ENCODE data around the gene EPM2A. TPM values are rescaled to one million over a fixed set of nuclear protein-coding genes. Genes with fewer than 3 reads are reported as not detected.

EPM2A gene
- total RNA-seq, 1 donor from 2014 or later: 5.3 TPM

DNA sequence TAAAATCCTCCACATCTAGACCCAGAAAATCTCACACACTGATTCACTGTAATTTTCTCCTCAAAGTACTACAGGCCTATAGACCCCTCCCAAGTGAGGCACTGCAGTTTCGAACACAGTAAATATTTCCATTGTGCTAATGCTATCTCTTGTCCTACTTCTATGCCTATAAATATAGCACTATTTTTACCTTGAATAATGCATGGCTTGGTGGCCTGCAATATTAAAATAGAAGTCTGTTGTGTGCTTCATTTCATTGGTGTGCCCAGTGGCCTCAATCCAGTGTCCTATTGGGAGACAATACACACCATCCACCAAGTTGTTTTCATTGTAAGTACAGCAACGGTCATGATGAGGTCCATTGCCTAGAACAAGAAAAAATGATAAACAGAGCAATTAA lies 49.4 kb downstream of the EPM2A start:
- intact Hi-C loops (cut with micrococcal nuclease): no loop called here

DNA sequence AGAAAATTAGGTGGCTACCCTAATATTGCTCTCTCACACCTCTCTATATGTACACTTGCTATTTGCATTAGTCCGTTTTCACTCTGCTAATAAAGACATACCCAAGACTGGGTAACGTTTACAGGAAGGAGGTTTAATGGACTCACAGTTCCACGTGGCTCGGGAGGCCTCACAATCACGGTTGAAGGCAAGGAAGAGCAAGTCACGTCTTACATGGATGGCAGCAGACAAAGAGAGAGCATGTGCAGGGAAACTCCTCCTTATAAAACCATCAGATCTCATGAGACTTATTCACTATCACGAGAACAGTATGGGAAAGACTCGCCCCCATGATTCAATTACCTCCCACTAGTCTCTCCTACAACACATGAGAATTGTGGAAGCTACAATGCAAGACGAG lies 53.4 kb downstream of the EPM2A start:
- intact Hi-C loops (cut with micrococcal nuclease): no loop called here

DNA sequence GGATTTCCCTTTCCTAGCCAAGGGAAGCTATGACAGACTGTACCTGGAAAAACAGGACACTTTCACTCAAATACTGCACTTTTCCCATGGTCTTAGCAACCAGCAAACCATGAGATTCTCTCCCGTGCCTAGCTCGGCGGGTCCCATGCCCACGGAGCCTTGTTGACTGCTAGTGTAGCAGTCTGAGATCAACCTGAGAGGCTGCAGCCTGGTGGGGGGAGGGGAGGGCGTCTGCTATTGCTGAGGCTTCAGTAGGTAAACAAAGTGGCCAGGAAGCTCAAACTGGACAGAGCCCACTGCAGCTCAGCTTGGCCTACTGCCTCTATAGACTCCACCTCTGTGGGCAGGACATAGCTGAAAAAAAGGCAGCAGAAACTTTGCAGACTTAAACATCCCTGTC lies 61.8 kb downstream of the EPM2A start:
- intact Hi-C loops (cut with micrococcal nuclease): no loop called here

DNA sequence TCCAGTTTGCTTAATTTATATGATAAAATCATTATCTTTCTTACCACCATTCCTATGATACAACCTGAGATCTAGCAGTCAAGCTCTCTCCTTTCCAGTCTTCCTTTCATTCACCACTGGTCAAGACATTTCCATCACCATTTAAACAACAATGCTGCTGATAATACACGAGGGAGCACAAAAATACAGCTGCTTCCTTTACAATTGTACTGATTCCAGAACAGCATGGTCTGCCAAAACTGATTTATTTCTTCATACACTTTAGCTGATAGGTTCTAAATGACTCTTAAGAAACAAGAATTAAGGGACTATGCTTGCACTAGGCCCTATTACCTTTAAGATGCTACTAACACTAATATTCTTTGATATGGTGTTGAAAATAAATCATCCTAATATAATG lies 65.0 kb downstream of the EPM2A start:
- intact Hi-C loops (cut with micrococcal nuclease): no loop called here

DNA sequence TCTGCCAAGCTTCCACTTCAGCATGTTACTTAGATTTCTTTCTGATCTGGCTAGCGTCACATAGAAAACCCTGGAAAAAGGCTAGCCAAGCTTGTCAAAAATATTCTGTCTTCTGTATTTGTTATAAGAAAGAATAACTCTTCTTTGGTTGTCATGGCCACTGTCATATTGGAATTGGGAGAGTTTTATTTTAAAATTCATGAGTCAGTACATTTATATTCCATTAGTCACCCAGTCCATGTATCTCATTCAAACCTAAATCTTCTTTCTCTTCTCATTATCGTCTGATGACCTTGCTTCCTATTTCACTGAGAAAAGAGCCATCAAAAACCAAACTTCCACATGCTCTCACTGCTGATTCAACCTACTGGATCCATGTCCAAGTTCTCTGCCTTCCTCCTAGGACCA lies 65.7 kb downstream of the EPM2A start:
- intact Hi-C loops (cut with micrococcal nuclease): no loop called here

DNA sequence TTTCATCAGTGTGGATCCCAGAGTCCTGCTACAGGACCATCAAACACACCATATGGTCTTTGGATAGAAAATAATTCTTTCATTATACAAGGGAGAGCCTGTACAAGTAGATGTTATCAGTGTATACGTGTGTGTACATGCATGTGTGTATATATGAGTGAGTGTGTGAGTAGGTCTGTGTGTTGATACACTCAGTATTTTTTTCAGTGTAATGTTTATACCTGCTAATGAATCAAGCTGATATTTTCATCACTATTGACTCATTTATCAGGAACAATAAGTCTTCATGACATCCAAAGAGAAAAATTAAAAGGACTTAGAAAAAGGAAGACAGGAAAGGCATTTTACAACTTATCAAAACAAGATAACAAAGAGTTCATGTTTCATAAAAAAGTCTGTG lies 66.5 kb downstream of the EPM2A start:
- intact Hi-C loops (cut with micrococcal nuclease): no loop called here

DNA sequence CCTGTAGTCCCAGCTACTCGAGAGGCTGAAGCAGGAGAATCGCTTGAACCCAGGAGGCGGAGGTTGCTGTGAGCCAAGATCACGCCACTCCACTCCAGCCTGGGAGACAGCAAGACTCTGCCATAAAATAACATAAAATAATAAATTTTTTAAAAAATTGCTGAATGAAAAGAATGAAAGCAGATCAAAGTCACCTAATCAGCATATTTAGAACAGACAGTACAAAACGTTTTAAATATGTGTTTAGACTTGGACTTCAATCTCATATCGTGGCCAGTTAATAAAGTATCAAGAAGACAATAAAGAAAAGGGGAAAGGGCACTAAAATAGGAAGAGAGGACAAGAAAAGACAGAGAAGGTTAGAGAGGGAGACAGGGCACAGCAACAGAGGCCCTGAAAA lies 74.6 kb downstream of the EPM2A start:
- intact Hi-C loops (cut with micrococcal nuclease): no loop called here

DNA sequence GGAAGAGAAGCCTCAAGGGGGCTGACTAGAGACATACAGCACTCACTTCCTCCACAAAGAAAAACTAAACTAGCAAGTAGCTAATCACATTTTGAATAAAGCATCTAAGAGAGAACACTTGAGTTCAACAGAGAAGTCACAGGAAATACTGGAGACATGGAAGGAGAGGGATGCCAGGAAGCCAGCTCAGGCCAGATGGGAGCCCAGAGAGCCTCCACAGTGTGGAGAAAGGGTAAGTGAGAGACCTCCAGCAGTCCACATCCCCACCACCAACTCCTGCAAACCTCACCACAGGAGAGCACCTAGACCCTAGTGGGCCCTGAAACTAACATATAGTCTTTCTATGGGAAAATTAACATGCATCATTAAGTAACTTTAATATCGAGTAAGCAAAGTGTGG lies 79.2 kb downstream of the EPM2A start:
- intact Hi-C loops (cut with micrococcal nuclease): no loop called here

DNA sequence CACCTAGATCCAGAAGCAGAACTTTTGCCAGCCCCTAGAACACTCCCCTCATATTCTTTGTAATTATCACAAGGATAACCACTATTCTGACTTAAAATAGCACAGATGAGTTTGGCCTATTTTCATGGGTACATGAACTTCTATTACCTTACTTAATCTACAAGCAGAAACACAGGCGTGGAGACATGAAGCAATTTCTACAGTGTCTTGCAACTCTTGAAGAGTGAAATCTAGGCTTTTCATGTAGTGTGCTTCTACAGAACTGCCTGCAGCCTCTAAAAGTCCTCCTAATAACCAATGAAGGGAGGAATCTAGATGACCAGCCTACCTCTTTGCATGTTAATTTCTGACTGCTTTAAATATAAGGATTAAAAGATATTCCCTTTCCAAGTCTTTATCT lies 82.7 kb downstream of the EPM2A start:
- intact Hi-C loops (cut with micrococcal nuclease): no loop called here

DNA sequence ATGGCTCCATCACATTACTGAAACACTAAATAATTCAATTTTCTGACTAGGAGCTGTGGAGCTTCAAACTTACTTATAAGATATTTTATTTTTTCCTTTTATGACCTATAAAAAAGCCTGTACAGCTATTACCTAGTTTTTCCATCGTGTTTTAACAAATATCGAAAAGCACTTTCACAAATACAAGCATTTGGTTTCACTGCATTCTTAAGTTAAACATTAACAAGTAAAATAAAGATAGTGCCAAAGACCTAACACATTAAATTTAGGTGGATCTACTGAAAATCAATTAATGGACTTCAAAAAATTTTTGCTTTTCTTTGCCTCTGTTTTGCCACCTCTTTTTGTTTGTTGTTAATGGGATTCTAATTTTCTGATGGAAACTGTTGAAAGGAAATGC lies 83.3 kb downstream of the EPM2A start:
- intact Hi-C loops (cut with micrococcal nuclease): no loop called here

DNA sequence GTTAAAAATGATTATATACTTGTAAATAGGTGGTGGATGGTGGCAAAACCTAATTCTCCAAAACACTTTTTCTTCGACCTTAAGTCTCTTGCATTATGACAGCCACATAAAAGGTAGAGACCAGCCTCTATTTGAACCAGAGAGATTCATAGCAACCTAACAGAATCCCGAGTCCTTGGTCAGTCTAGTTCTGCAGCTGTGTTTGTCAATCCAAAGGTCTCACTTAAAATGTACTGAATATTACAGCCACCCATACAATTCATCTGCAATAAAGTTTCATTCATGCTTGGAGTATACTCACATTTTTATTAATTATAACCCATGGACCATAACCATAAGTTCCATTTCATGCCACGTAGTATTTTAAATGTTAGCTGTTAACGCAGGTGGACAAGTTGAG lies 87.2 kb downstream of the EPM2A start:
- intact Hi-C loops (cut with micrococcal nuclease): no loop called here

DNA sequence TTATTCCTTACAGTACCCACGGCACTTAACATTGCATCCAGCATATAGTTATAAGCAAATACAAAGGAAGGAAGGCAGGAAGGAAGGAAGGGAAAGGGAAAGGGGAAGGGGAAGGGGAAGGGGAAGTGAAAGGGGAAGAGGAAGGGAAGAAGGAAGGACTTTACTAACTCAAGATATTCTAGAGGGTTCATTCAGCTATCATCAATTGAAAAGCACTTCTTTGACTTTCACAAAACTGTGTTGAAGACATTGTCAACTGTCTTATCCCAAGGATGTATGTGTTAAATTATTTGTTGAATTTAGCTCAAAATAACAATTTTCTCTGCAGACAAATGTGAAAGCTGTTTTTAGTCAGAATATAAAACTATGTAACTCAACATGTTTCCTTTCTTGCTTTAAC lies 87.7 kb downstream of the EPM2A start:
- intact Hi-C loops (cut with micrococcal nuclease): no loop called here

DNA sequence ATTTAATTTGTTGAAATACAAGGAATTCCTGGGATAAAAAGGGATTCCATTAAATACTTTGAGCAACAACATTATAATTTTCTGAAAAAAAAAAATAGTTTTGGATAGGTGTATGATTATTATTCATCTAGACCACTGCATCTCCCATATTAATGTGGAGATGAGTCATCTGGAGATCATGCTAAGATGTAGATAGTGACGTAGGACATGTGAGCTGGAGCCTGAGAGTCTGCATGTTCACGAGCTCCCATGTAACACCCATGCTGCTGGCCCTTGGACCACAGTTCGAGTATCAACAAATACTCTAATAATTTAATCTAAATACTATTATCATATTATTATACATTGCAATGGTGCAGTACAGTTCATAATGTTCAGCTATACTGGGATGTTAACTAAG lies 91.6 kb downstream of the EPM2A start:
- intact Hi-C loops (cut with micrococcal nuclease): no loop called here

DNA sequence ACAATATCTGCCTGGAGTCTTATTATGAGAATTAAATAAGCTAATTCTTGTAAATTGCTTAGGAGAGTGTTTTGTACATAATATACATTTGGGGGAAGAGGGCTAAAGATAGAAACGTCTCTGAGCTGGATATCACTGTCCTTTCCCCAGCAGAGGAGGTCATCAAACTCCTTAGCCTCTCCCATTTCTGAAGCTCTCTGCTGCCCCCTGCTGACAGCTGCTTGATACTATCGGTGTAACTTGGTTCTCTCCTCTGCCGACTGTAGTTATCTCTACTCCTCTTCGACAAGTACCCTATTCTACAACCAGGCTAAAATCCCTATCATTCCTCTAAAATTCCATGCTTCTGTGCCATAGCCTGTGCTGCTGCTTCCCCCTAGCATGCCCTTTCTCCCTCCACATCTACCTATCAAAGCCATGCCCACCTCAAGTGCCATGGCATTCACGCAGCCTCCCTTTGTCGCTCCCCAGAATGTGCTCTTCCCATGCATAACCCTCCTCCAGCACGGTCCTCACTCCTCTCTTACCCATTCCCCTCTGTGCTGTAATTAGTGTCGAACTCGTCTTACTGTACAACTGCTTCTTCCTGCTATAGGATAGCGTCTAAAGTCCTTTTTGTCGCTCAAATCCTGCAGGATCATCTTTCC lies 101.2 kb downstream of the EPM2A start:
- intact Hi-C loops (cut with micrococcal nuclease): loop anchor here (5.0 kb wide), 1 partner anchor 1052 kb away; no protein-coding TSS in a partner anchor

DNA sequence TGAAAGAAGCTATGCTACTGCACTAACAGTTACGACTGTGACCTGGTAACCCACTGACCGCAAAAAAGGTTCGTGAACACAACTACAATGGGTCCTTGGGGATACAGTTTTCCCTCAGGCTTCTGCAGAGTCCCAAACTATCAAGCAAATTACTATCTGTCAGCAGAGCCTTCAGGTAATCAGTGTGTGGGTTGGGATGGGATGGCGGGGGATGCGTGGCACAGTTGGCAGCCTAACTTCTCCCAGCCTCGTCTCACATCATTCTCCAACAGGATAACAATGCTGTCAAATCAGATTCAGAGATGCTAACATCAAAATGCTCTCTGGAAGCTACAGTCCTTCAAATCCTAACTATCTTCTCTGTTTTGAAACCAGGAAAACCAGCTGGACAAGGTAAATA lies 102.3 kb downstream of the EPM2A start:
- intact Hi-C loops (cut with micrococcal nuclease): loop anchor here (5.0 kb wide), 1 partner anchor 1051 kb away; no protein-coding TSS in a partner anchor

DNA sequence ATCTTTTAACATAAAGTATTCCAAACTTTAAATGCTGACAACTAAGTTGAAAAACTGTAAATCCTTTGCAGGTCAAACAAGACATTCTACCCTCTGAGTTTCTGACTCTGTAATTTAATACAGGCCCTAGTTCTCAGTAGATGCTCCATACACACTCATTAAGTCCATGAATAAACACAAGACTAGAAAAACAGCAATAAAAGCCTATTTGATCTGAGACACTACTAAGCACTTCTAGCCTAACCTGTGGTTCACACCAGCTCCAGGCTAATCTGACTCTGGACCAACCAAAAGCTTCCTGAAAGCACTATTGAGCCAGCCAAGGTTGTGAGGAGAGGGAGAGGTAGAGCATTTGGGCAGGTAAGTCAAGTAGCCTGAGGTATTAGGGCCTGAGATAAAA lies 103.9 kb downstream of the EPM2A start:
- intact Hi-C loops (cut with micrococcal nuclease): loop anchor here (5.0 kb wide), 1 partner anchor 1049 kb away; no protein-coding TSS in a partner anchor

DNA sequence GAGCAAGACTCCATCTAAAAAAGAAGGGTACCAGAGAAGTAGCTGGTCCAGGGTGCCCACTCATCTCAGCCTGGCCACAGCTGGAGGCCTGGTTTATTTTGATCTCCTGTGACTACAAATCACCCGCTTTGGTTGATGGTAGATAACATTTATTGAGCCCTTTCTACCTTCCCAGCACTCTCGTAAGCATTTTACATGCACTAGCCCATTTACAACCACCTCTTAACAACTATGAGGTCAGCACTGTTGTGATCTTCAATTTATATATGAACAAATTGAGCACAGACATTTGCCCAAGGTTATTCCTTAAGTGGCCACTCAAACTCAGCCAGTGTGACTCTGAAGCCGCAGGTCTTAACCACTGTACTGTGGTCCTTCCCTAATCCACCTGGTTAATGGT lies 104.7 kb downstream of the EPM2A start:
- intact Hi-C loops (cut with micrococcal nuclease): loop anchor here (5.0 kb wide), 1 partner anchor 1048 kb away; no protein-coding TSS in a partner anchor

DNA sequence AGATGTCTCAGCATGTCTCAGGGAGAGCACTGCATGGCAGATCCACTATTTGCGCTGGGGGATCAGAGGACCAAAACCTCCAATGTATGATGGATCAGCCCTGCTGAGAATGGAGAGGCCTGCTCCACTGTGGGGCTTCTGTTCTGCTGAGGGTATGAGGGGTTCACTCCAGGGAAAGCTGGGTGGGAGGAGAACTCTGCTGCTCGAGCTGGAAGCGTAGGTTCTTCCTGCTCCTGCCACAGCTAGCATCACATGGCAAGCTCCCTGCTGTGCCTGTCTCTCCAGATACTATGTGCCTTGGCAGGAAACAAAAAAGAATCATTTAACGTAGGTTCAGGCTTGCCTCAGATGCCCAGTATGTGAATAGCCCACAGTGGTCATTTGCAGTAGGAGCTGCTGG lies 105.8 kb downstream of the EPM2A start:
- intact Hi-C loops (cut with micrococcal nuclease): no loop called here

DNA sequence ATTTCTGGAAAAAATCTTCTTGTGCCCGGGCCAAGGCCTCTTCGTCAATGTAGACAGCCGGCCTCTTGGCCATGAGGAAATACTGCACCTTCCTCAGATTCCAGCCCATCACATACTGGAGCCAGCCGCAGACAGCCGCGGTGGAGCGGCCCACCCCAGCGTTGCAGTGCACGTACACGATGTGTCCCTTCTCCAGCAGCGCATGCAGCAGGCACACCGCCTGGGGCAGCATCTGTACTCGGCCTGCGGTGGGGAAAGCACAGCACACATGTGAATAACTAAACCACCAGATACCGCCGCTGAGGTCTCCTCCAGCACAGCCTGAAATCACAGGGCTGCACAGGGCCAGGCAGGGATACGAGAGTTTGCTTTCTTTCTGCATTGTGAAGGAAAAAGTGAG lies 107.9 kb downstream of the EPM2A start:
- intact Hi-C loops (cut with micrococcal nuclease): no loop called here

DNA sequence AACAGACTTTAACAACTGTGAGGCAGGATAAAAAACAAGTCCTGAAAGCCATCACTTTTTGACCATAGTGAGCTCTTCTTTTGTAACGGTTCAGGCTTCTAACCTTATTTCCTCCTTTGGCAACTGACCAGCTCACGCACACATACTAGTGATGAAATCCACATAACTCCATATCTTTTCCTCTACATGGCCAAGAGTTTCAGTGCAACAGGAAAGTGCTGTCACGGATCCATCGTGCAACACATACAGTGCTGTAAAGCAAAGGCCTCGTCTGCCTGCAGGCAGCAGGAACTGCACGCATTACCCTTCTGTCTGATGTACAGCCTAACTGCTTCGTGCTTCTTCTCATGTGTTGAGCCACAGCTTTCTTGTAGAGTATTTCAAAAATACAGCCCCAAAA lies 108.5 kb downstream of the EPM2A start:
- intact Hi-C loops (cut with micrococcal nuclease): no loop called here

DNA sequence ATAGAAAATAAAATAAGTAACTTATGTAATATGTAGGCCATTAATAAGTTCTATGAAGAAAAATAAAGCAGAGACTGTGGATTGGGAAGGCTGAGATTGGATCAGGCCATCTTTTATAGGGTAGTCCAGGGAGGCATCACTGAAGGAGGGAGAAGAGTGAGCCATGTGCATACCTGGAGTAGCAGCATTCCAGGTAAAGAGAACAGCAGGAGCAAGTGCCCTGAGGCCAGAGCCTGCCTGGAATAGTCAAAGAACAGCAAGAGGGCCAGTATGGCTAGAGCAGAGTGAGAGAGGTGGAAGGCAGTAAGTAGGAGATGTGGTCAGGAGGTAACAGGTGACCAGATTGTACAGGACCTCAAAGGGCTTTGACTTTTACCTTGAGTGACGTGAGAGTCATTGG lies 112.1 kb downstream of the EPM2A start:
- intact Hi-C loops (cut with micrococcal nuclease): no loop called here

DNA sequence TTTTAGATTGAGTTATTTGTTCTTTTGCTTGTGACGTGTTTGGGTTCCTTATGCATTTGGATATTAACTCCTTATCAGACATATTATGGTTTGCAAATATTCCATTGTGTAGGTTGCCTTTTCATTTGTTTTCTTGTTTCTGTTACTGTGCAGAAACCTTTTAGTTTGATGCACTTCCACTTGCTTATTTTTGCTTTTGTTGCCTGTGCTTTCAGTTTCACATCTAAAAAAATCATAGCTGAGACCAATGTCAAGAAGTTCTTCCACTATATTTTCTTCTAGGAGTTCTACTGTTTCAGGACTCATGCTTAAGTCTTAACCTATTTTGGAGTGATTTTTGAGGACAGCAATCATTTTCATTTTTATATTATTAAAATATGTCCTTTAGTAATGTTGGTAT lies 113.5 kb downstream of the EPM2A start:
- intact Hi-C loops (cut with micrococcal nuclease): no loop called here

DNA sequence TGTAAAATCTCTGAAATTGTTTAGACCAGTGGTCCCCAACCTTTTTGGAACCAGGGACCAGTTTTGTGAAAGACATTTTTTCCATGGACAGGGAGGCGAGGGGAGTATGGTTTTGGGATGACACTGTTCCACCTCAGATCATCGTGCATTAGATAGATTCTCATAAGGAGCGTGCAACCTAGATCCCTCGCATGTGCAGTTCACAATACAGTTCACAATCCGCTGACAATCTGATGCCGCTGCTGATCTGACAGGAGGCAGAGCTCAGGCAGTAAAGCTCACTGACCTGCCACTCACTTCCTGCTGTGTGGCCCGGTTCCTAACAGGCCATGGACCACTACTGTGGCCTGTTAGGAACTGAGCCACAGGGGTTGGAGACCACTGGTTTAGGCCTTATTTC lies 115.2 kb downstream of the EPM2A start:
- intact Hi-C loops (cut with micrococcal nuclease): no loop called here

DNA sequence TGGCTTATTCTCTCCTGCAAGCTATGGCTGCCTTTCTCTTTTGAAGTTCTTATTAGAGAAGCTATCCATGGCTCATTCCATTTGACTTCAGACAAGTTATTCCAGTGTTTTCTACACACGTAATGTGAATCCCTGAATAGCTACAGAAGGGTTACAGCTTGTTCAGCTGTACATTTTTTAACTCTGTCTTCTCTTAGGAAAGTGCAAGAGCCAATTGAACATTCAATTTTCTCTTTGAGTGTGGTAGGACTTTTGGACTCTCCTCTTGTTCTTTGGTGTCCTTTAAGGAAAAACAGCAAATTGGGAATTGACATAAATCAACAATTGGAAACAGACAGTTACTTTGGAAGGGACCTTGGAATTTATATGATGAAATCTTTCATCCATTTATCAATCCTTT lies 125.8 kb downstream of the EPM2A start:
- intact Hi-C loops (cut with micrococcal nuclease): no loop called here
